Stimulated activated CD4-positive, alpha-beta T cell treated with anti-CD3 and anti-CD28 coated beads, Interleukin-12 subunit alpha, Interleukin-12 subunit beta, amount 100 ng/mL, for 24 hours (primary cell): Measurements from ENCODE around the gene IRAG1.

Source experiments
- DNase-seq, 2 experiments: peaks; one replicate each; pipeline ENCODE4 v3.0.0-alpha.2; 2020; ENCODE audit warnings: low read depth in 2 of 2

The IRAG1 gene

DNA sequence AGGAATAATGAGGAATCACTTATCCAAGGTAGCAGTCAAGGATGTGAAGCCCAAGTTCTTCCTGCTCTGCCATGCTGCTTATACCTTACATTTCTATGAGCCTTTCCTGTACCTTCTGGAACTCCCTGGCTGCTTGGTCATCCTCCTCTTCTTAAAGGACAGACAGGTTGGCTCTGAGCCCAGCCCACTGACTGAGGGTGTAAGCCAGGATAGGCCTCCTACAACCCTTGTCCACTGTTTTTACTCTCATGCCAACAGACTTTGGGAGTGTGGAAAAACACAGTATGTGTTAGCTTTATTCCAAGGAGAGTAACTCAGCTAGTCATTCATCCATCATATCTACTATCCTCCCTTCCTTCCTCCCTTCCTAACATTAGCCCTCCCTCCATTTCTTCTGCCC is 47.5 kb downstream of the IRAG1 start:
- DNase-seq = no peak

GRCh38 chr11:10645212-10645795 is 48.3 kb downstream of the IRAG1 start:
- no peak for DNase-seq
